Erythroblast (primary cell): ENCODE measurements around the gene NGRN.
"Not testable (repeated sequence)": the region's sequence is repeated elsewhere in the genome, so short reads cannot be mapped to it uniquely, and the experiment has no call there.

Experiments used
- DNase-seq, 2 experiments: peaks; one replicate each; lab custom pipeline; 2025; lab: John Stamatoyannopoulos, UW
- GATA1 ChIP-seq: IDR thresholded peaks from 2 replicates; pipeline ENCODE4 v1.6.1; 2011; ENCODE audit warnings: low read depth, mild to moderate bottlenecking, control low read depth, low read length, moderate library complexity
- POLR2A ChIP-seq: IDR thresholded peaks from 2 replicates; pipeline ENCODE4 v1.6.1; 2011; ENCODE audit warnings: mild to moderate bottlenecking, low read length

NGRN gene

DNA sequence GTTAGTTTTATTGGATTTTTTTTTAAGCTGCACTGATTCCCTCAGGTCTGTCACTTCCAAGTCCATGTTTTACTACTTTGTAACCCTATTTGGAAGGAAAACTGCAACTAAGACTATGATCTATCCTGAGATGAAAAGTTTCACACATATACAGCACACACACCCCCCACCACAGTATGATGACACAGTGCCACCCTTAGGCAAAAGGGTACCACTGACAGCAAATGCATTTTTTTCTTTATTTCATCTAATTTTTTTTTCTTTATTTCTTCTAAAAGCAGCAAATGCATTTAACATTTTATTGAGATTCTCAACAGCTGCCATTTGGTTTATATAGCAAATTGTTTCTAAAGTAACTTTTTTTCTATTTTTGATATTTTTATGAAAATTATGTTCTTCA is 21.2 kb downstream of the NGRN start:
- TF ChIP-seq POLR2A (no peak), GATA1 (no peak)
- peak; percentile 54 to 68 for DNase-seq

DNA sequence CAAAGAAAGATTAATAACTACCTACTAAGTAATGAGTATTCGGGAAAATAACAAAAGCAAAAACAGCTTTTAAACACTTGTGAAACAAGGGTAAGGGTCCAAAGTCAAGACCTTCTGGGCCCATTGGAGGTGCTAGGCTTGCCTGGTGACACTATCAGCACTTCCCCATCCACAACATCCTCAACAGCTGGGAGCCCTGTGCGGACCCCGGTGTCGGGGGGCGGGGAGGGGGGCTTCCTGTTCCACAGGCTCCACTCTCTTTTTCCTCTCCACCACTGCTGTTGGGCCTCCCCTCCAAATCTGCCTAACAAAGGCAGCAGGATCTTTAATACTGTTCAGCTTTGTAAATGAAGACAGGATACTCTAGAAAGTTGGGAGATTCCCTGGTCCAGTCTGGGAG is 21.6 kb downstream of the NGRN start:
- DNase-seq: no peak
- TF ChIP-seq GATA1: no peak
- no peak for TF ChIP-seq POLR2A

DNA sequence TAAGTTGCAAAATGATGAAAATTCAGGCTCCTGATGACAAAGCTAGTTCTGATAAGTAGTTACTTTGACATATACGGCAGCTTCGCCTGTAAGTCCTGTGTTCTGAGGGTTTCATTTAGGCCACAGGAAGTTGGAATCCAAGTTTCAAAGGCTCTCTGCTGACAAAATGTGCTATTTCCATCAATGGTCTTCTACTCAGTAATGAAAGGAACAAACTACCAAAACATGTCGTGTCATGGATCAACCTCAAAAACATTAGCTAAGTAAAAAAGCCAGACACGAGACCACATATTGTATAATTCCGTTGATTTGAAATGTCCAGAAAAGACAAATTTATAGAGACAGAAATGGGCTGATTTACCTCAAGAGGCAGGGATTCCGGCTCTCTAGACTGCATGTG is 22.5 kb downstream of the NGRN start:
- DNase-seq: no peak
- no peak for TF ChIP-seq GATA1
- no peak for TF ChIP-seq POLR2A

DNA sequence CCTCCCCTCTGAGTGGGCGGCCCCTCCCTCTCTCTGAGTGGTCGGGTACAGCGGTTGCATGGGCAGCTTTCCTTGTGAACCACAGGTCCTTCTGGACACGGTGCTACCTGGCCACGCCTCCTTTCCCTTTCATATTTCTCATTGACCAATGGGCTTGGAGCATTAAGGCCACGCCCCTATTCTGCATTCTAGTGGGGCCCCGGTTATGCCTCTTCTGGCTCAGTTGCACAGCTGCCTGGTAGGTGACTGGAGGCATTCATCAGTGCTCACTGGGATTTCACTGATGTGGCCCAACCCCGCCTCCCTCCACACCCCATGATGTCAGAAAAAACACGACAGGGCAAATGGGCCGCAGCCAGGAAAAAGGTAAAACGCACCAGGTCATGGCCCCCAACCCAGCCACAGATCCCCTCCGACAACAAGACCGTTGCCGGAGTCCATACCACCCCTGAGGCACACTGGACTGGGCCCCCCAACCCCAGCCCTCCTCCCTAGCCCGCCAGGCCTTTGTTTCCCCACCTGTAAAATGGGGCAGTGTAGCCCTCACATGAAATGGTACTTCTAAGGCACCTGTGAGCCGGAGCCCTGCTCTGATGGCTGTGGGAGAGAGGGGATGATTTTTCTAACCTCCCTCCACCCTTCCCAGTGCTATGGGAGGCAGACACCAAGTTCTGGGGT is 26.3 kb downstream of the NGRN start:
- TF ChIP-seq POLR2A: no peak
- no peak for TF ChIP-seq GATA1
- peak; percentile 51 to 62 for DNase-seq

DNA sequence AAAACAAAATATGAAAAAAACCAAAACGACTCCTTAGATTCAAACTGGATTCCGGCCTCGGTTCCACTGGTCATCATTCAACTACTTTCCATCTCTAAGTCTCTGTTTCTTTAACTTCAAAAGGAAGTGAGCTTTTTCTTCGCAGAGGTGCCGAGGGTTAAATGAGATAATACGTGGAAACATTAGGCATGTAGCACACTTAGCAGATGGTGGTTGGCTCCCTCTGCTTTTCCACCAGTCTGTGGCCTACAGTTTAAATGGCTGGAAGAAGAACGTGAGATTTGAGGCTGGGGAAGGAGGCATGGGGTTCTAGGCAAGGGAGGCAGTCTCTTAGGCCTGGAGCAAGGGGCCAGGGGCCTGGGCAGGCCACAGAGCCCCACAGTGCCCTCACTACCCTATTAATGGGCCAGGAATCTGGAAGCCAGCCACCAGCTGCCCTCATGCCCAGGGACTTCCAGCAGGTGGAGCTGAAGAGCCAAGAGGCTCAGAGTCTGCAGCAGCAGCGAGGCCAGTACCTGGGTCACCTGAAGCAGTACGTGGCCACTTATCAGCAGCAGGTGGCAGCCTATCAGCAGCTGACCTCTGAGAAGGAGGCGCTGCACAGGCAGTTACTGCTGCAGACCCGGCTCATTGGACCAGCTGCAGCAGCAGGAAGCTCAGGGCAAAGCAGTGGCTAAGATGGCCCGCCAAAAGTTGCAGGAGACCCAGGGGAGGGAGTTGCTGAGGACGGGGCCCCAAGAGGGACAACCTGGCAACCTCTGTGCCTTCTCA is 27.8 kb downstream of the NGRN start:
- DNase-seq: peak; percentile 60 to 78

DNA sequence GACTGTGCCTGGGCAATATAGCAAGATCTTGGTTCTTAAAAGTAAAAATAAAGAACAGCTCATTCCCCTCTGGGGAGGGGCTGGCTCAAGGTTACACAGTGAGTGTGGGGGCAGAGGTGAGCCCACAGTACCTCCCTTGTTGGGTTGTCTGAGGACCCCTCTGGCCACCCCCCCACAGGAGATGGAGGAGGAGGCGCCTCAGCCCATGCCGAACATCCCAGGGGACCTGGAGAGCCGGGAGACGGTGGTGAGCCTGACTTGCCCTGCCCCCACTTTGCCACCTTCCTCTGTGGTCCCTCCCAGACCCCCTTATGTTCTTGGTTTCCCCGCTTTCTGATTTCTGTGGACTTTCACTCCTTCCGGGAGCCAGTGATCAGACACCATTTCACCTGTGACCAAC is 28.7 kb downstream of the NGRN start:
- TF ChIP-seq GATA1 (no peak), POLR2A (no peak)
- DNase-seq: no peak

DNA sequence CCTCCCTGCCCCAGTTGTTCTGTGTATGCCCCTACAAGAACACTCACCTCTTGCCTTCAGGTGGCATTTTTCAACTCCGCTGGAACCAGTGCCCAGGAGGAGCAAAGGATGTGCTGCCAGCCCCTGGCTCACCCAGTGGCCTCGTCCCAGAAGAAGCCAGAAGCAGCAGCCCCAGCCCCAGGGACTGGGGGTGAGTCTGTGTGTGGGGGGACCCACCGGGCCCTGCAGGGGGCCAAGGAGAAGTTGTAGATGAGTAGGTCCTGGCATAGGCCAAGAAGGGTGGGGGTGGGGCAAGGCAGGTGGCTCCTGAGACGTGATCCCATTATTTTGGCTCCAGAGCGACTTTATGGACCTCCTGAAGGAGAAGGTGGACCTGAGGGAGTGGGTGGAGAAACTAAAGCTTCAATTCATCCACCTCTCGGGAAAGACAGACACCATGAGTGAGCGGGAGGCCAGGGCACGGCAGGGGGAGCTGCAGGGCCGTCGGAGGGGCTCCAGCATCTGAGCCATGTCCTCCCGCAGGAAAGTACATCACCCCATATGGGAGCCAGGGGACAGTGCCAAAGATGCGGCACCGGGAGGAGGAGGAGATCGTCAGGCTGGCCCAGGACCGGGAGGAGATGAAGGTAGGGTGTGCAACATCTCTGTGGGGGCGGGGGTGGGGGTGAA is 29.3 kb downstream of the NGRN start:
- DNase-seq: no peak
- TF ChIP-seq POLR2A: no peak
- no peak for TF ChIP-seq GATA1

DNA sequence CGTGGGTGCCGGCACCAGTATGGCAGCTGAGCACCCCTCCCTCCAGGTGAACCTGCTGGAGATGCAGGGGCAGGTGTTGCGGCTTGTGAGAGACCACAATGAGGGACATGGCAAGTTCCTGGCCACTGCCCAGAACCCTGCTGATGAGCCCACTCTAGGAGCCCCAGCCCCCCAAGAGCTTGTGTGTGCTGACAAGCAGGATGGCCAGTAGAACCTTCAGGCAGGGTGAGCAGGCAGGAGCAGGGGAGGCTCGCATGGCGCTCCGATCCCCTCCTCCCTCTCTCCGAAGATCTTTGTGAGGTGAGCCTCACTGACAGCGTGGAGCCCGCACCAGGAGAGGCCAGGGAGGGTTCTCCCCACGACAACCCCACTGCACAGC is 29.8 kb downstream of the NGRN start:
- no peak for DNase-seq
- TF ChIP-seq POLR2A: no peak
- no peak for TF ChIP-seq GATA1

DNA sequence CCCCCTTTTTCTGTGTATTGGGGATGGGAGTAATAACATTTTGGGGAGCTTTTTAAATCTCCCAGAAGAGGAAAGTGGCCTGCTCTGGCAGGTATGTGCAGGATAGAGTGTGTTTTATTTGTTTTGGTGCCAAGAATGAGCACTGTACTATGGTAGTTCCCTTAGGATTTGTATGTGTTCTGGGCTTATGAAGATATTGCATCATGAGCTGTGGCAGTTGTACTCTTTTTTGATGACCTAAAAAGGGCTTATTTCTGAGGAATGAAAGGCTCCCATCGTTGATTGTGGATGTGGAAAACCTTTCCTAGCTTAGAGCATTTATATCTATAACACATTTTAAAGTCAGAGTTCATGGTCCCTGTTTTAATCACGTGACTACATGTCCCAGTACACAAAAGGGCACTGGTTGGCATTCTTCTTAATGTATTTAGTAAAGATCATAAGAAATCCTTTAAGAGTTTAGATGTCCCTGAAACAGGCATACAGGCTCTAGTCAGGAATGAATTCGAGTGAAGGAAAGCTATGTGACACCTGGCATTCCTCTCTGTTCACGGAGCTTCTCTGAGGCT is 30.9 kb downstream of the NGRN start:
- DNase-seq: not testable (repeated sequence)

DNA sequence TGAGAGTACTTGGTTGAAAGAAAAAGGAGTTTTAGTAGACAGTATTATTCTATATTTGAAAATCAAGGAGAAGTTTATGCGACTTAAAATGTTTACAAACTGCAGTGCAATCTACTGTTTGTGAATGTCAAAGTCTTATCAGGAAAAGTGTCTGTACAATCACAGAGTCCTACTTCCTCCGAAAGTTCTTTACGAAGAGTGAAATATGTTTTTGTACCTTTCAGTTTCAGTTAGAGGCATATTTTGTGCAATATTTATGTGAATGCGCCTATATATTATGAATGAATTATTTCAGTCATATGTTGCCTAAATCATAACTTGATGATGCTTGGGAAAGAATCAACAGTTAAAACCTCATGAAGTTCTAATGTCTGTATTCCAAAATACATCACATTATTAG is 31.5 kb downstream of the NGRN start:
- TF ChIP-seq POLR2A (no peak), GATA1 (no peak)

DNA sequence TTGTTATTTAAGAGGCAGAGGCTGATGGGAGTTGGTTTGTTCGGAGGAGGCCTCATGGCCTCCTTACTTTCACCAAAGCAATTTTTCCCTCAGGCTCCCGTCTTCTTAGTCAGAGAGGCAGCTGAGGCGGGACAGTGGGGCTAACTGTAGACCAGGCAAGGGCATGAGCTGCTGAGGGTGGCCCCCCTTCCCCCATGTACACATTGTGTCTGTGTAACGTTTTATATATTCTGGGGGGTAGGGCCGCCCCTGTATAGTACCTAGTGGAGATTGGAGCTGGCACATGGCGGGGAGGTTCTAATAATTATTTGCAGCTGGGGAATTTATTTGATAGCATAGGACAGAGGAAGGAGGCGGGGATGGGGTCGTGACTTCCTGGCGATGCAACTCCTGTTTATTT is 35.1 kb downstream of the NGRN start:
- DNase-seq: no peak
- no peak for TF ChIP-seq POLR2A
- TF ChIP-seq GATA1: no peak

More for the DNA sequence above, 31.5 kb downstream of the NGRN start:
- DNase-seq: no peak

DNA sequence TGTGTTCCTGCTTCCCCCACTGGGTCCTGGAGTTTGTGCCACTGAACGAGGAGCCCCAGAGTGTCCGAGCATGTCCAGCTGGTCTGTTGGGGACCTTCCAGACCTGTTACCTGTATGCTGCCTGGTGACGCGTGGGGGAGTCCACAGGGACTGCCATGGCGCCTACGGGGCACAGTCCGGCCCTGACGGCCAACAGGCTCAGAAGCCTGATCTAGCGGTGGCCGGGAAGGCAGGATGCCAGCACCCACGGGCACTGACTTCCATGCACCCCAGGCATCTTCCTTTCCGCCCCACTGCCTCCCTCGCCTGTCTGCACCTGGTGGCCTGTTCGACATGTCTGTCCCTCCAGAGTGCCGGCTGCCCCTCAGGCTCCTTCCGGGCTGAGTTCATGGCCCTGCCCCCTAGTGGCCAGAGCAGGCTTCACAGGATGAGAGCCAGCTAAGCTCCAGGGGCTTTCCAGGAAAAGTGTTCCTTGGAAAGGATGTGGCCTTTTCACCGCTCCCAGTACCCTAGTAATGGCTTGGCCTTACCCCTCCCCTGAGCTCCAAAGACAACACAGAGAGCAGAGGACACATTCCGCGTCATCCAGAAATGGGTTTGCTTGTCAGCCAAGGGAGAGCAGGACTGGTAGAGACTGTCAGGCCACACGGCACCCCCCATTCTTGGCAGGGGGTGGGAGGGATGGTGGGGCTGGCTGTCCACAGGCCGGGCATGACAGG is 35.7 kb downstream of the NGRN start:
- no peak for TF ChIP-seq GATA1
- peak; percentile 70 to 75 for DNase-seq

DNA sequence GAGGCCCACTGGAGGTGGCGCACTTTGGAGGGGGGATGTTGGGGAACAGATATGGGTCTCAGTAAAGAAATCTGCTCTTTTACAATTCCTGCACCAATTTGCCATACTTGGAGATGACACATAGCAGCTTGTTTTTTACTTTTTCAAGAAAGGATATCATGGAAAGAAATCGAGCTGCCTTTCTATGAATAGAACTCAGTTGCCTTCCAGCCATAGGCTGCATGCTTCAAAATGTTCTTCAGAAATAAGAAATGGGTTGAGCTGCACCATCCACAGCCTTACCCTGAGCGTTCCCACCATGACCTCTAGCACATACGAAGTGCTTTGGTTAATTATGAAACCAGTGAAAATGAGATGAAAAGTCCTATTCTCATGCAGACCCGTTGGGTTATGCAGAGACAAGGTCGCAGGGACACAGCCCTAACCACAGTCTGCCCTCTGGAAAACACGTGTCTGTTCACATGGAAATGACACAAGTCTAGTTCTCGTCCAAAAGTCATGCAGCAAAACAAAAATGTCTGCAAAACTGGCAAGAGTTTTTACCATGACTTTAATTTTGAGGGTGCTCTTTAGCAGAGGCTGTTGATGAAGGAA is 36.3 kb downstream of the NGRN start:
- TF ChIP-seq POLR2A (no peak), GATA1 (no peak)

DNA sequence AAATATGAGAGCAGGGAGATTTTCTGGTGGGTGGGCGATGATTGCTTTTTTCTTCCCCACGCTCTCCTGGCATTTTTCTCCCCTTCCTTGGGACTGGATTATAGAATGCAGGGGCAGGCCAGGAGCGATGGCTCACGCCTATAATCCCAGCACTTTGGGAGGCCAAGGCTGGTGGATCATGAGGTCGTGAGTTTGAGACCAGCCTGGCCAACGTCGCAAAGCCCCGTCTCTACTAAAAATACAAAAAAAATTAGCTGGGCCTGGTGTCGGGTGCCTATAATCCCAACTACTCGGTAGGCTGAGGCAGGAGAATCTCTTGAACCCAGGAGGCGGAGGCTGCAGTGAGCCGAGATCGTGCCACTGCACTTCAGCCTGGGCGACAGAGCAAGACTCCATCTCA is 39.9 kb downstream of the NGRN start:
- DNase-seq: not testable (repeated sequence)

More for the DNA sequence above, 36.3 kb downstream of the NGRN start:
- no peak for DNase-seq
